HCT116 (cell line): Measurements from ENCODE around the gene CPSF7. TPM values are rescaled to one million over a fixed set of nuclear protein-coding genes. Genes with fewer than 3 reads are reported as not detected.

ENCODE experiments used
- ATAC-seq: fragments of 200-7000 bp; cut with Tn5 transposase; 2 replicates; pipeline ENCODE4 v1.9.1; 2020; ENCODE audit warnings: mild to moderate bottlenecking, moderate library complexity
- BruUV-seq: library from RNA; stranded (reverse); fragments of 400-500 nt; replicated peaks from 2 replicates; lab custom pipeline; 2021; lab: Mats Ljungman, UMichigan
- CTCF ChIA-PET: fragments of 300-600 bp; sonication (Branson Sonifier 250); formaldehyde crosslinking; loops from one replicate; lab custom pipeline; 2021; ENCODE audit warnings: antibody characterized with exemption; lab: Charles Lee
- POLR2A ChIA-PET: fragments of 300-600, 350-600 bp; sonication (Branson Sonifier 250); formaldehyde crosslinking; loops from one replicate; lab custom pipeline; 2021; ENCODE audit warnings: antibody characterized with exemption; lab: Charles Lee
- RAD21 ChIA-PET, 2 experiments: fragments of 300-600 bp; sonication (Branson Sonifier 250); formaldehyde crosslinking; loops; one replicate each; lab custom pipeline; 2023; ENCODE audit warnings: low total read pairs in 2 of 2; ENCODE audit not compliant: uncharacterized antibody in 2 of 2, unreplicated experiment in 2 of 2, low non-redundant PET in 1 of 2; lab: Charles Lee
- DNase-seq: peaks from one replicate; pipeline ENCODE4 v3.0.0-alpha.2; 2010; ENCODE audit warnings: low read depth, low spot score
- H2AFZ ChIP-seq: fragments of 200-600 bp; shearing (Covaris generic), sonication (generic); 2 replicates; pipeline ENCODE4 v1.6.1; 2017; ENCODE audit warnings: low read depth, mixed run types, mixed read lengths, antibody characterized with exemption, low read length; ENCODE audit not compliant: poor library complexity, severe bottlenecking
- H3K27ac ChIP-seq: 2 replicates; pipeline ENCODE4 v1.5.1; 2012; ENCODE audit warnings: low read depth, low read length
- H3K27me3 ChIP-seq: fragments of 200-600 bp; sonication (generic); 2 replicates; pipeline ENCODE4 v1.6.1; 2016; ENCODE audit warnings: mixed run types, low read length, mixed read lengths; ENCODE audit not compliant: insufficient read depth
- H3K36me3 ChIP-seq, 2 experiments: fragments of 200-500 bp in 1 of 2; fragments of 200-600 bp in 1 of 2; sonication (Bioruptor generic) in 1 of 2; sonication (generic) in 1 of 2; 2 replicates each; pipeline versions ENCODE4 v1.5.1 to v1.6.1; 2014 to 2016; ENCODE audit warnings: low read length in 2 of 2, inconsistent platforms in 1 of 2, mixed read lengths in 1 of 2, mixed run types in 1 of 2; ENCODE audit not compliant: insufficient read depth in 2 of 2, control insufficient read depth in 1 of 2
- H3K4me1 ChIP-seq, 2 experiments: fragments of 200-600 bp in 1 of 2; sonication (generic) in 1 of 2; 2 replicates each; pipeline versions ENCODE4 v1.5.1 to v1.6.1; 2012 to 2017; ENCODE audit warnings: low read length in 2 of 2, inconsistent platforms in 1 of 2, mild to moderate bottlenecking in 1 of 2, mixed read lengths in 1 of 2, mixed run types in 1 of 2, moderate library complexity in 1 of 2; ENCODE audit not compliant: insufficient read depth in 2 of 2, control insufficient read depth in 1 of 2
- H3K4me2 ChIP-seq: fragments of 200-600 bp; sonication (generic); 2 replicates; pipeline ENCODE4 v1.6.1; 2017; ENCODE audit warnings: mixed run types, low read length, mixed read lengths
- H3K4me3 ChIP-seq, 2 experiments: fragments of 200-600 bp in 1 of 2; sonication (generic) in 1 of 2; replicated peaks in 1 of 2; 2 replicates each; pipeline ENCODE4 v1.5.1; 2011 to 2016; ENCODE audit warnings: low read length in 2 of 2, control low read depth in 1 of 2, low read depth in 1 of 2, mild to moderate bottlenecking in 1 of 2, mixed read lengths in 1 of 2, mixed run types in 1 of 2
- H3K79me2 ChIP-seq: fragments of 200-600 bp; sonication (generic); 2 replicates; pipeline ENCODE4 v1.6.1; 2017; ENCODE audit warnings: mild to moderate bottlenecking, mixed run types, low read length, moderate library complexity, mixed read lengths; ENCODE audit not compliant: insufficient read depth
- H3K9ac ChIP-seq: fragments of 200-600 bp; sonication (generic); 2 replicates; pipeline ENCODE4 v1.6.1; 2016; ENCODE audit warnings: low read length, mixed read lengths
- H3K9me2 ChIP-seq: fragments of 200-600 bp; sonication (generic), shearing (Covaris generic); 2 replicates; pipeline ENCODE4 v1.6.1; 2017; ENCODE audit warnings: mixed run types, mild to moderate bottlenecking, moderate library complexity; ENCODE audit not compliant: insufficient read depth
- H3K9me3 ChIP-seq, 2 experiments: fragments of 200-500 bp in 1 of 2; fragments of 200-600 bp in 1 of 2; sonication (Bioruptor generic) in 1 of 2; sonication (generic) in 1 of 2; 2 replicates each; pipeline ENCODE4 v1.6.1; 2014 to 2017; ENCODE audit warnings: low read length in 2 of 2, mixed read lengths in 2 of 2, inconsistent platforms in 1 of 2, low read depth in 1 of 2, mild to moderate bottlenecking in 1 of 2, mixed run types in 1 of 2, moderate library complexity in 1 of 2; ENCODE audit not compliant: control insufficient read depth in 1 of 2, insufficient read depth in 1 of 2
- H4K20me1 ChIP-seq: fragments of 200-600 bp; sonication (generic), shearing (Covaris generic); 2 replicates; pipeline ENCODE4 v1.6.1; 2017; ENCODE audit warnings: mixed run types, mild to moderate bottlenecking, moderate library complexity; ENCODE audit not compliant: insufficient read depth
- CBX3 ChIP-seq: IDR thresholded peaks from 2 replicates; pipeline ENCODE4 v1.6.1; 2012; ENCODE audit warnings: low read depth
- EGR1 ChIP-seq: IDR thresholded peaks from 2 replicates; pipeline ENCODE4 v1.6.1; 2012; ENCODE audit warnings: low read depth
- FOSL1 ChIP-seq: IDR thresholded peaks from 2 replicates; pipeline ENCODE4 v1.6.1; 2012; ENCODE audit warnings: low read depth
- POLR2A ChIP-seq: IDR thresholded peaks from 2 replicates; pipeline ENCODE4 v1.7.0; 2011; ENCODE audit warnings: borderline replicate concordance; ENCODE audit not compliant: insufficient read depth, insufficient read length; ENCODE audit errors: extremely low read depth
- POLR2AphosphoS5 ChIP-seq: IDR thresholded peaks from 2 replicates; pipeline ENCODE4 v1.6.1; 2011; ENCODE audit warnings: mild to moderate bottlenecking, low read depth, low read length, moderate library complexity
- SIN3A ChIP-seq: IDR thresholded peaks from 2 replicates; pipeline ENCODE4 v1.6.1; 2012; ENCODE audit warnings: low read depth
- SP1 ChIP-seq: IDR thresholded peaks from 2 replicates; pipeline ENCODE4 v1.6.1; 2012; ENCODE audit warnings: low read depth
- TCF7L2 ChIP-seq: IDR thresholded peaks from 2 replicates; pipeline ENCODE4 v1.7.0; 2011; ENCODE audit warnings: borderline replicate concordance, inconsistent platforms; ENCODE audit not compliant: insufficient read depth, insufficient read length; ENCODE audit errors: extremely low read depth
- intact Hi-C: fragments of 100-400 bp; cut with micrococcal nuclease; formaldehyde crosslinking; loops from 2 replicates; pipeline ENCODE4 v1.10.0; 2022
- total RNA-seq: library from RNA; stranded (reverse); gene quantifications from one replicate; pipeline ENCODE4 v1.2.1, GENCODE V29; 2021; ENCODE audit not compliant: unreplicated experiment
- TF ChIP-seq, protein P1 (sequence below), 3 experiments: fragments of 200-600 bp in 1 of 3; sonication (generic) in 1 of 3; IDR thresholded peaks in 2 of 3; conservative IDR thresholded peaks in 1 of 3; 2 replicates each; pipeline ENCODE4 v1.5.1; 2012 to 2017; ENCODE audit warnings: low read depth in 2 of 3, low read length in 2 of 3, antibody characterized with exemption in 1 of 3, borderline replicate concordance in 1 of 3, control low read depth in 1 of 3, mild to moderate bottlenecking in 1 of 3, mixed read lengths in 1 of 3, mixed run types in 1 of 3, moderate library complexity in 1 of 3; ENCODE audit not compliant: insufficient read depth in 1 of 3
- TF ChIP-seq, protein P2 (sequence below): IDR thresholded peaks from 2 replicates; pipeline ENCODE4 v1.6.1; 2012; ENCODE audit warnings: low read depth

CPSF7 gene
- total RNA-seq, 1 experiment from 2014 or later, result 110 TPM

DNA sequence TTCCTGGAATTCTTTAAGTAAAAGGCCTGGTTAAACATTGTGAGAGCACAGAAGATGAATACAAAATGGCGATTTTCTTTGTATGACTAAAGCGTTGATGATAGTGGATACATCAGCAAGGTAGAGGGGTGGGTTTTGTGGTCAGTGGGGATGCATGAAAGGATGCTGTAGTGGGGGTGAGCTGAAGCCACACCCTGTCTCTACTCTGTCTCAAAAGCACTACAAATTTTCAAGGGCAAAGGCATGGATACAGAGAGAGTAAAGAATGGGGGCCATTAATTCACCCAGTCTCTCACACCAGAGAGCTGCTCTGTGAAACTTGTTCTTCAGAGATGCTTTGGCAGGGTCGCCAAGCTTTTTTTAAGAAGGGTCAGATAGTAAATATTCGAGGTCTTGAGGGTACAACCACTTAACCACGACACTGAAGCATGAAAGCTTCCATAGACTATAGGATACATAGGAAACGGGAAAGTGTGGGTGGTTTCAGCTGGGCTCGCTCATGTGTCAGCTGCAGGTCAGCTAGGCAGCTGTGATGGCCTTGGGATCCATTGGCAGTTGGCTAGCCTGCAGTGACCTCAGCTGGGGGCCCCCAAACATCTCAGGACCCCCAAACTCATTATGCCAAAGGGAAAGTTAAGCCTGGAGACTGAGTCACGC is 59.3 kb downstream of the CPSF7 start (continued):
- no peak for TF ChIP-seq CBX3
- TF ChIP-seq, all 23 proteins: peak for 0

DNA sequence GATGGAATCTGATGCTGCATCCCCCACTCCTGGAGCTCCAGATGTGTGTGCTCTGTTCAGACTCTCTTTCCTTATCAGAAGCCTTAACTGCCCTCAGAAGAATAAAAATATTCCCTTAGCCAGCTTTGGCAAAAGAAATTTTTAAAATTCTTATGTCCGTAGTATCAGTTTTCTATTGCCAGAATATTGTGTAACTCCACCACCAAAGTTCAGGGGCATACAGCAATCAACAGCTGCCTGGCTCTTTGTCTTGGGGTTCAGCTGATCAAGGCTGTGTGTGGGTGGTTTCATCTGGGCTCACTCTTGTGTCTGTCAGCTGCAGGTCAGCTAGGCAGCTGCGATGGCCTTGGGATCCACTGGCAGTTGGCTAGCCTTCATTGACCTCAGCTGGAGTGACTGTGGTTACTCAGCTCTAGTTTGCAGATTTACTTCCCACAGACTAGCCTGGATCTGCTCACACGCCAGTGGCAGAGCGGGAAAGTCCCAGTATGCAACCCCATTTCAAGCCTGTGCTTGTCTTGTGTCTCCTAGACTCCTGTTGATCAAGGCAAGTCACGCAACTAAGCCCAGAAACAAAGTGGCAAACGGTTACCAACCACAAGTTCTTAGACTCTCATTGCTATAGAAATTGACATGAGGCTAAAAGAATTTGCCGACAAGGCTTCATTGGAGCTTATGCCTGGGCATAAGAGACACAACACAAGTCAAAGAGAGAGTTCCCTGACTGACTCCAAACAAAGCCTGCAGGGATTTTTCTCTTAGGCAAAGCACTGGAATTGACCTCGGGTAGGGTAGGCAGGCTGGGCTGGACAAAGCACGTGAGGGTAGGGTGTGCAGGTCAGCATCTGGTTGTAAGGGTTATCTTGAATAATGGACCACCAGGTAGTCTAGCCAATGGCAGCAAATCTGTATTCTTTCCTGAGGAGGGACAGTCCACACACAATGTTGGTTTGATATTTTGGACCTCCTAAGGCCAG is 60.1 kb downstream of the CPSF7 start:
- no TSS peak for BruUV-seq
- POLR2A ChIA-PET, result interaction anchor here (1.9 kb wide), 1 partner anchor 8 kb away, joined by 11 read pairs; the partner anchor contains the start of genes CYB561A3 and TMEM138
- Histone ChIP-seq H3K9me2 (no peaks in the 10 kb centered on the region), H3K4me2 (no peak overlapping the region), H3K27ac (no peak overlapping the region), H3K4me1 (no peaks in the 10 kb centered on the region), H3K9ac (no peak overlapping the region), H3K27me3 (no peaks in the 10 kb centered on the region), H3K9me3 (no peaks in the 10 kb centered on the region), H3K36me3 (peaks cover 28 to 35% of the 10 kb centered on the region in 2 experiments), H3K79me2 (peaks cover 4% of the 10 kb centered on the region; the same call in 1 of the 2 replicates), H2AFZ (no peak overlapping the region), H3K4me3 (no peak overlapping the region), H4K20me1 (0 out of 2 replicates have a peak, but pooled peaks cover 5% of the 10 kb centered on the region)
- intact Hi-C loops, result no loop called here
- DNase-seq, result no peak
- CTCF ChIA-PET, result no interaction called here
- RAD21 ChIA-PET, result no interaction called here
- TF ChIP-seq POLR2AphosphoS5 (0 out of 2 replicates have a peak, but pooled peaks have one; percentile 8), CBX3 (no peak)
- no peak for ATAC-seq

DNA sequence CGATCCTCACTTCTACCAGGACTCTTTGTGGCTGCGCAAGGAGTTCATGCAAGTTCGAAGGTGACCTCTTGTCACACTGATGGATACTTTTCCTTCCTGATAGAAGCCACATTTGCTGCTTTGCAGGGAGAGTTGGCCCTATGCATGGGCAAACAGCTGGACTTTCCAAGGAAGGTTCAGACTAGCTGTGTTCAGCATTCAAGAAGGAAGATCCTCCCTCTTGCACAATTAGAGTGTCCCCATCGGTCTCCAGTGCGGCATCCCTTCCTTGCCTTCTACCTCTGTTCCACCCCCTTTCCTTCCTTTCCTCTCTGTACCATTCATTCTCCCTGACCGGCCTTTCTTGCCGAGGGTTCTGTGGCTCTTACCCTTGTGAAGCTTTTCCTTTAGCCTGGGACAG is 61.1 kb downstream of the CPSF7 start:
- no peak for ATAC-seq
- H3K27ac ChIP-seq, result no peak overlapping the region
- TF ChIP-seq, protein P1, sequence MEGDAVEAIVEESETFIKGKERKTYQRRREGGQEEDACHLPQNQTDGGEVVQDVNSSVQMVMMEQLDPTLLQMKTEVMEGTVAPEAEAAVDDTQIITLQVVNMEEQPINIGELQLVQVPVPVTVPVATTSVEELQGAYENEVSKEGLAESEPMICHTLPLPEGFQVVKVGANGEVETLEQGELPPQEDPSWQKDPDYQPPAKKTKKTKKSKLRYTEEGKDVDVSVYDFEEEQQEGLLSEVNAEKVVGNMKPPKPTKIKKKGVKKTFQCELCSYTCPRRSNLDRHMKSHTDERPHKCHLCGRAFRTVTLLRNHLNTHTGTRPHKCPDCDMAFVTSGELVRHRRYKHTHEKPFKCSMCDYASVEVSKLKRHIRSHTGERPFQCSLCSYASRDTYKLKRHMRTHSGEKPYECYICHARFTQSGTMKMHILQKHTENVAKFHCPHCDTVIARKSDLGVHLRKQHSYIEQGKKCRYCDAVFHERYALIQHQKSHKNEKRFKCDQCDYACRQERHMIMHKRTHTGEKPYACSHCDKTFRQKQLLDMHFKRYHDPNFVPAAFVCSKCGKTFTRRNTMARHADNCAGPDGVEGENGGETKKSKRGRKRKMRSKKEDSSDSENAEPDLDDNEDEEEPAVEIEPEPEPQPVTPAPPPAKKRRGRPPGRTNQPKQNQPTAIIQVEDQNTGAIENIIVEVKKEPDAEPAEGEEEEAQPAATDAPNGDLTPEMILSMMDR (IDR thresholded peaks at IDR 0.05 in 2 of 3, conservative IDR thresholded peaks at IDR 0.05 in 1 of 3; ENCODE audit: borderline replicate concordance in 1 of 3, insufficient read depth in 1 of 3, low read depth in 2 of 3, low read length in 2 of 3), result no peak
- TF ChIP-seq POLR2A (no peak), FOSL1 (no peak), TCF7L2 (no peak), SP1 (no peak), POLR2AphosphoS5 (no peak), SIN3A (no peak), EGR1 (no peak)
- TF ChIP-seq, protein P2, sequence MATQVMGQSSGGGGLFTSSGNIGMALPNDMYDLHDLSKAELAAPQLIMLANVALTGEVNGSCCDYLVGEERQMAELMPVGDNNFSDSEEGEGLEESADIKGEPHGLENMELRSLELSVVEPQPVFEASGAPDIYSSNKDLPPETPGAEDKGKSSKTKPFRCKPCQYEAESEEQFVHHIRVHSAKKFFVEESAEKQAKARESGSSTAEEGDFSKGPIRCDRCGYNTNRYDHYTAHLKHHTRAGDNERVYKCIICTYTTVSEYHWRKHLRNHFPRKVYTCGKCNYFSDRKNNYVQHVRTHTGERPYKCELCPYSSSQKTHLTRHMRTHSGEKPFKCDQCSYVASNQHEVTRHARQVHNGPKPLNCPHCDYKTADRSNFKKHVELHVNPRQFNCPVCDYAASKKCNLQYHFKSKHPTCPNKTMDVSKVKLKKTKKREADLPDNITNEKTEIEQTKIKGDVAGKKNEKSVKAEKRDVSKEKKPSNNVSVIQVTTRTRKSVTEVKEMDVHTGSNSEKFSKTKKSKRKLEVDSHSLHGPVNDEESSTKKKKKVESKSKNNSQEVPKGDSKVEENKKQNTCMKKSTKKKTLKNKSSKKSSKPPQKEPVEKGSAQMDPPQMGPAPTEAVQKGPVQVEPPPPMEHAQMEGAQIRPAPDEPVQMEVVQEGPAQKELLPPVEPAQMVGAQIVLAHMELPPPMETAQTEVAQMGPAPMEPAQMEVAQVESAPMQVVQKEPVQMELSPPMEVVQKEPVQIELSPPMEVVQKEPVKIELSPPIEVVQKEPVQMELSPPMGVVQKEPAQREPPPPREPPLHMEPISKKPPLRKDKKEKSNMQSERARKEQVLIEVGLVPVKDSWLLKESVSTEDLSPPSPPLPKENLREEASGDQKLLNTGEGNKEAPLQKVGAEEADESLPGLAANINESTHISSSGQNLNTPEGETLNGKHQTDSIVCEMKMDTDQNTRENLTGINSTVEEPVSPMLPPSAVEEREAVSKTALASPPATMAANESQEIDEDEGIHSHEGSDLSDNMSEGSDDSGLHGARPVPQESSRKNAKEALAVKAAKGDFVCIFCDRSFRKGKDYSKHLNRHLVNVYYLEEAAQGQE, result no peak

More for the DNA sequence above, 61.1 kb downstream of the CPSF7 start:
- H3K9ac ChIP-seq, result no peak overlapping the region
- no peaks in the 10 kb centered on the region for H3K9me2 ChIP-seq
- H3K27me3 ChIP-seq, result no peaks in the 10 kb centered on the region
- no peak for DNase-seq
- H3K9me3 ChIP-seq, result no peaks in the 10 kb centered on the region
- RAD21 ChIA-PET, result no interaction called here
- CTCF ChIA-PET, result no interaction called here
- H3K36me3 ChIP-seq, result peaks cover 28 to 45% of the 10 kb centered on the region in 2 experiments
- no TSS peak for BruUV-seq
- H4K20me1 ChIP-seq, result 0 out of 2 replicates have a peak, but pooled peaks cover 5% of the 10 kb centered on the region
- intact Hi-C loops, result no loop called here
- H3K79me2 ChIP-seq, result peaks cover 15% of the 10 kb centered on the region
- H3K4me3 ChIP-seq, result no peak overlapping the region
- H2AFZ ChIP-seq, result no peak overlapping the region
- POLR2A ChIA-PET, result no interaction called here
- no peak overlapping the region for H3K4me2 ChIP-seq
- peaks cover 0 to 3% of the 10 kb centered on the region in 2 experiments; a peak in 2 of 4 replicates for H3K4me1 ChIP-seq
